GM21515 (cell line): ENCODE results near the gene RNASEL.
"Not testable (repeated sequence)": the region's sequence is repeated elsewhere in the genome, so short reads cannot be mapped to it uniquely, and the experiment has no call there.

Source experiments
- ATAC-seq: cut with Tn5 transposase; IDR thresholded peaks from one replicate; pipeline ENCODE4 v1.9.1; 2021; ENCODE audit not compliant: unreplicated experiment

RNASEL gene

DNA sequence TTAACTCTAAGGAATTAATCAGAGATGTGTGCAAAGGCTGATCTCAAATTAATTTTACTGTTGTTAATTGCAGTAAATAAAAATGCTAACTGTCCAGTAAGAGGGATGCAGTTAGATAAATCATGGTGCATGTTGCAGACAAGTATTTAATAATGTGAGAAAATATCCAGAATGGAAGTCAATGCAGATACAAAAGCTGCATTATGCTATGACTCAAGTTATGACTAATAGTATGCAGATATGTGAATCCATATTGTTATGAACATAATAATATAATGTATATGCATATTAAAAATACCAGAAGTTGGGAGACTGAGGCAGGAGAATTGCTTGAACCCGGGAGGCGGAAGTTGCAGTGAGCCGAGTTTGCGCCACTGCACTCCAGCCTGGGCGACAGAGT, 21.4 kb downstream of the RNASEL start:
- no peak for ATAC-seq

GRCh38 chr1:182565537-182565936, 23.5 kb downstream of the RNASEL start:
- no peak for ATAC-seq

- ATAC-seq = no peak
These were observed 24.6 kb downstream of the RNASEL start for GRCh38 chr1:182564406-182565004.

DNA sequence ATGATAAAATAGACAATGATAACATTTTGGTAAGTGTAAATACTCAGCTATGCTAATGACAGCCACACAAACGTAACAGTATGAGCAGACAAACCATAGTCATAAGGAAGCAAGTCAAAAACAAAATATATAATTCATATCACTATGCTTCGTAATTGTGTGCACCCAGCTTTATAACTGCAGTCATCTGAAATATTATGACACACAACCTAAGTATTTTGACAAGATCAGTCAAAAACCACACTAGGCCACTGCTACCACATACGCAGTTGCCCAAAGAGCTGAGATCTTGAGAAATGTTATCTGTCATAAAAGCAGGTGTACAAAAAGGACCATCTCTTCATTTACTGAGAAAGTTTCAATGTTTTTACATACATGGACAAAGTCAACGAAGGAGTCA, 26.0 kb downstream of the RNASEL start:
- ATAC-seq = no peak

- no peak for ATAC-seq
These were observed 27.6 kb downstream of the RNASEL start for GRCh38 chr1:182561456-182561855.

GRCh38 chr1:182560392-182560984, 28.6 kb downstream of the RNASEL start:
- ATAC-seq = no peak

GRCh38 chr1:182556279-182556678, 32.8 kb downstream of the RNASEL start:
- ATAC-seq = no peak

DNA sequence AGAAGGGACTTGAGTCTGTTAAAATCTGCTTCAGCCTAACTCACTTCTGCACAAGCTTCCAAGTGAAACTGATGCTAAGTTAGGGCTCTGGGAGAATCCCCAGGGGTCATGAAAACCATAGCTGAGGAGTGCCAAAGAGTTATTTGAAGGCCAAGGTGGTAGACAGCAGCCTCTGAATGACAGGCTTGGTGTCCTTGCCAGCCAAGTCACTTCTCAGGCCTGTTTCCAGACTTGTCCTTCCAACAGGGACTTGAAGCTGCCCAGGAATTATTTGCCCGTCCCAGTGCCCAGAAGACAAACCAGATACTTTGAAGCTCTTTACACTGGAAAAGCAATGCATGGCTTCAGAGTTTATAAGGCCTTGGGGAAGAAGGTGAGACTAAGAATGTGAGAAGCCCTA, 33.6 kb downstream of the RNASEL start:
- no peak for ATAC-seq

DNA sequence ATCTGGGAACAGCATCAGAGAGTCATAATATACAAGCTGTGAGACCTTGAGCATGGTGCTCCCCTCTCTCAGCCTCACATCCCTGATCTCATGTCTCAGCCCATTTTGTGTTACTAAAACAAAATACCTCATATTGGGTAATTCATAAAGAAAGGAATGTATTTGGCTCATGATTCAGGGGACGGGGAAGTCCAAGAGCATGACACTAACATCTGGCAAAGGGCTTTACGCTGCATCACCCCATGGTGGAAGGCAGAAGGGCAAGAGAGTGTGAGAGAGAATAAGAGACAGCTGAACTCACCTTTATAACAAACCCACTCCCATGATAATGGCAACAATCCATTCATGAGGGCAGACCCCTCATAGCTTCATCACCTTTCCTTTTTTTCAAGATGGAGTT, 36.5 kb downstream of the RNASEL start:
- ATAC-seq = no peak

DNA sequence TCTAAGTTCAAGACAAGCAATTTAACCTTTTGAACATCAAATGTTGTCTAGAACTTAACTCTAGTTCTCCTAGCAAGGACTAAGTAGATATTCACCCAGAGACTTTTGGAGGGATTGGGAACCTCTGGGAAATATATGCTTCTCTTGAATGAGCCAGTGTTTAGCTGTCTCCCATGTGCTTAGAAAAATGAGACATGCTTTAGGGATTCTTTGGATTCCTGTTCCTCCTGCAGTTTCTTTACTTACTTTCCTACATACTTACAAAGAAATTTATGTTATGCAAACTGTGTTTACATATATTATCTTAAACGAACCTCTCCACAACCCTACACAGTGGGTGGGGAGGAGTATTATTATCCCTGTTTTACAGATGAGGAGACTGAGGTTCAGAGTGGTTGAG, 39.2 kb downstream of the RNASEL start:
- no peak for ATAC-seq

- no peak for ATAC-seq
These were observed 39.7 kb downstream of the RNASEL start for GRCh38 chr1:182549346-182549745.

- ATAC-seq = no peak
These were observed 55.2 kb downstream of the RNASEL start for GRCh38 chr1:182533896-182534295.

GRCh38 chr1:182528206-182528605, 60.9 kb downstream of the RNASEL start:
- ATAC-seq = not testable (repeated sequence)

DNA sequence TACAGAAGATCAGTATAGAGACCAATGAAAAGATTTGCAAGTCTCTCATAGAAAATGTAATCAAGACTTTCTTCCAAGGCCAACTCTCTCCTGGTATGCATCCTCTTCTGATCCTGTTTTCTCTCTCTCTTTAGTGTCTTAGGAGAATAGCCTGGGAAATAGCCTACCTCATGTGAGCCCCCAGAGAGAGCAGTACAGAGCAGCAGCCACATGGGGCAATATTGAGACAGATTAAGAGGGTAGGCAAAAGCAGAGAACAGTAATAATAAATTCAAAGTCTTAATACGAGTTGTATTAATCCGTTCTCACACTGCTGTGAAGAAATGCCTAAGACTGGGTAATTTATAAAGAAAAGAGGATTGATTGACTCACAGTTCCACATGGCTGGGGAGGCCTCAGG, 61.4 kb downstream of the RNASEL start:
- no peak for ATAC-seq

DNA sequence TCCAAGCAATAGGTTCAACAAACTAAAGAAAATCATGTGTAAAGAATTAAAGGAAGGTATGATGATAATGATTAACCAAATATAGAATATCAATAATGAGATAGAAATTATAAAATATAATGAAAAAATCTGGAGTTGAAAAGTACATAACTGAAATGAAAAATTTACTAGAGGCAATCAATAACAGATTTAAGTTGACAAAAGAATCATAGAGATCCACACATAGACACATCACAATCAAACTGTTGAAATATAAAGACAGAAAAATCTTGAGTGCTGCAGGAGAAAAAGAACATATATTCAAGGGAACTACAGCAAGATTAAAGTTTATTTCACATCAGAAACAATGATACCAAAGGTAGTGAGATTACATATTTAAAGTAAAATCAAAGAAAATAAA, 63.7 kb downstream of the RNASEL start:
- ATAC-seq = no peak
